ENCODE measurements around the gene RSKR. TPM values are rescaled to one million over a fixed set of nuclear protein-coding genes. Genes with fewer than 3 reads are reported as not detected.

RSKR gene
- total and polyA plus RNA-seq, 9 of the 15 experiments (the other 6 are each of a cell fraction or from before 2014, with no cell fraction given): 1.4 to 42.3 (median 16.2) TPM

DNA sequence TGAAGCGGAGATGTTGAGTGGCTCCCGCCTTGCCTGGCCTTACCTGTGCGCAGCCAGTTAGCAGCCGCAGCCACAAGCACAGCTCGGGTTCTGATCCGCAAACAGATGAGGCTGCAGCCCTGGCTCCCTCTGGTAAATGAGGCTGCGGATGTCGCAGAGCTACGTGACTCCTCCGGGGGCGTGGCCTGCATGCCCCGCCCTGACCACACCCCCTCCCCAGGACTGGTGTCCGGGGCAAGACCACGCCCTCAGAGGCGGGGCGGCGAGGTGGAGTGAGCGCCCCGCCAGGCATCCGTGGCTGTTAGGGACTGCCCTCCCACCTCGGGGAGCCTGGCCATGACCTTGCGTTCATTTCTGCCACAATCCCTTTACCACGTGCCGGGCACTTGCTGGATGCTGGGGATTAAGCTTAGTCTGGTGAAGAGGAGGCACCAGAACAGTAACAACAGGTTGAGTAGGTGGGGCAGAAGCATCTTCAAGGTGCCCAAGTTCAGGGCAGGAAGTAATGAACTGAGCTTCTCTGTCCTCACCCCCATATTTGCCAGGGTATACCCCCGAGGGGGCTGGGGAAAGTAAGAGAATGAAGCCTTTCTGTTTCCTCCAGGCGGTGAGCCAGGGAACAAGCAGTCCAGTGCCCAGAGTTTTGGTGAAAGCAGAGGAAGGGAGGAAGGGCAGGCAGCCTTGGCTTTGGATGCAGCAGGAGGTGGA, 37.1 kb downstream of the RSKR start, which contains the start of gene ALDOC (continued):
- TF ChIP-seq HDAC1 (IDR thresholded peaks at IDR 0.05) (peak in 1 of 2 experiments; percentile 77; a peak in 1 of 4 replicates), PHF20 (IDR thresholded peaks at IDR 0.05; ENCODE audit: partially characterized antibody) (no peak), L3MBTL2 (IDR thresholded peaks at IDR 0.05) (peak; percentile 94), ZC3H8 (IDR thresholded peaks at IDR 0.05) (no peak), MYC (IDR thresholded peaks at IDR 0.05; ENCODE audit: low read depth, low read length) (peak; percentile 94), MYC (CRISPR knock-in tag; IDR thresholded peaks at IDR 0.05; ENCODE audit: borderline replicate concordance, low read depth) (no peak), MIER1 (IDR thresholded peaks at IDR 0.05; ENCODE audit: low read depth) (no peak), NR2C2 (CRISPR knock-in tag; IDR thresholded peaks at IDR 0.05) (no peak), NR2C2 (tag; IDR thresholded peaks at IDR 0.05) (peak; percentile 79), PHB2 (IDR thresholded peaks at IDR 0.05; ENCODE audit: low read depth) (peak; percentile 13; the same call in 1 of the 2 replicates), ZNF311 (CRISPR knock-in tag; IDR thresholded peaks at IDR 0.05) (0 out of 2 replicates have a peak, but pooled peaks have one; percentile 54), RFX7 (CRISPR knock-in tag; IDR thresholded peaks at IDR 0.05) (no peak), MTA3 (IDR thresholded peaks at IDR 0.05; ENCODE audit: borderline replicate concordance) (peak; percentile 92; the same call in 1 of the 2 replicates), HSF4 (CRISPR knock-in tag; IDR thresholded peaks at IDR 0.05; ENCODE audit: borderline replicate concordance) (peak; percentile 19; the same call in 1 of the 2 replicates), CBX3 (IDR thresholded peaks at IDR 0.05; ENCODE audit: borderline replicate concordance in 1 of 2, low read length in 2 of 2) (peak in 1 of 2 experiments; percentile 11; a peak in 1 of 3 replicates), ZNF175 (CRISPR knock-in tag; IDR thresholded peaks at IDR 0.05; ENCODE audit: low read depth) (peak; percentile 24; the same call in 1 of the 2 replicates), YY1 (IDR thresholded peaks at IDR 0.05; ENCODE audit: borderline replicate concordance in 1 of 3, control insufficient read depth in 1 of 3, extremely low read depth in 1 of 3, insufficient read depth in 3 of 3, insufficient read length in 1 of 3, insufficient replicate concordance in 2 of 3, low read depth in 1 of 3, low read length in 2 of 3) (peak in 2 of 3 experiments; percentile 26 to 43), JUNB (CRISPR knock-in tag; conservative IDR thresholded peaks at IDR 0.05) (no peak), FOXK2 (conservative IDR thresholded peaks at IDR 0.05 in 1 of 2, IDR thresholded peaks at IDR 0.05 in 1 of 2; ENCODE audit: low read depth in 2 of 2) (peak; percentile 31; a peak in 2 of 4 replicates), IFI16 (CRISPR knock-in tag; IDR thresholded peaks at IDR 0.05) (0 out of 2 replicates have a peak, but pooled peaks have one; percentile 35), ARHGAP35 (IDR thresholded peaks at IDR 0.05; ENCODE audit: partially characterized antibody) (peak; percentile 38), HNRNPLL (IDR thresholded peaks at IDR 0.05; ENCODE audit: low read depth, low read length, poor library complexity, severe bottlenecking) (peak; percentile 57), BHLHE40 (IDR thresholded peaks at IDR 0.05; ENCODE audit: low read length) (peak; percentile 92), ZNF79 (CRISPR knock-in tag; IDR thresholded peaks at IDR 0.05; ENCODE audit: low read depth) (no peak), LARP7 (IDR thresholded peaks at IDR 0.05) (peak; percentile 66; the same call in 1 of the 2 replicates)
- TF ChIP-seq, protein P1, sequence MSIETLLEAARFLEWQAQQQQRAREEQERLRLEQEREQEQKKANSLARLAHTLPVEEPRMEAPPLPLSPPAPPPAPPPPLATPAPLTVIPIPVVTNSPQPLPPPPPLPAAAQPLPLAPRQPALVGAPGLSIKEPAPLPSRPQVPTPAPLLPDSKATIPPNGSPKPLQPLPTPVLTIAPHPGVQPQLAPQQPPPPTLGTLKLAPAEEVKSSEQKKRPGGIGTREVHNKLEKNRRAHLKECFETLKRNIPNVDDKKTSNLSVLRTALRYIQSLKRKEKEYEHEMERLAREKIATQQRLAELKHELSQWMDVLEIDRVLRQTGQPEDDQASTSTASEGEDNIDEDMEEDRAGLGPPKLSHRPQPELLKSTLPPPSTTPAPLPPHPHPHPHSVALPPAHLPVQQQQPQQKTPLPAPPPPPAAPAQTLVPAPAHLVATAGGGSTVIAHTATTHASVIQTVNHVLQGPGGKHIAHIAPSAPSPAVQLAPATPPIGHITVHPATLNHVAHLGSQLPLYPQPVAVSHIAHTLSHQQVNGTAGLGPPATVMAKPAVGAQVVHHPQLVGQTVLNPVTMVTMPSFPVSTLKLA (conservative IDR thresholded peaks at IDR 0.05): peak; percentile 96 to 97
- TF ChIP-seq, protein P2, sequence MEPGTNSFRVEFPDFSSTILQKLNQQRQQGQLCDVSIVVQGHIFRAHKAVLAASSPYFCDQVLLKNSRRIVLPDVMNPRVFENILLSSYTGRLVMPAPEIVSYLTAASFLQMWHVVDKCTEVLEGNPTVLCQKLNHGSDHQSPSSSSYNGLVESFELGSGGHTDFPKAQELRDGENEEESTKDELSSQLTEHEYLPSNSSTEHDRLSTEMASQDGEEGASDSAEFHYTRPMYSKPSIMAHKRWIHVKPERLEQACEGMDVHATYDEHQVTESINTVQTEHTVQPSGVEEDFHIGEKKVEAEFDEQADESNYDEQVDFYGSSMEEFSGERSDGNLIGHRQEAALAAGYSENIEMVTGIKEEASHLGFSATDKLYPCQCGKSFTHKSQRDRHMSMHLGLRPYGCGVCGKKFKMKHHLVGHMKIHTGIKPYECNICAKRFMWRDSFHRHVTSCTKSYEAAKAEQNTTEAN (CRISPR knock-in tag; IDR thresholded peaks at IDR 0.05): no peak

Measured in K562 (cell line).